ENCODE results near the gene SOX5. TPM values are rescaled to one million over a fixed set of nuclear protein-coding genes. Genes with fewer than 3 reads are reported as not detected.

Gene SOX5
- total and polyA plus RNA-seq, 12 donors = 0.17 to 4.3 (median 2.4) TPM

- Histone ChIP-seq H3K9me3 (no peaks in the 10 kb centered on the region), H3K4me3 (no peak overlapping the region), H3K27me3 (no peaks in the 10 kb centered on the region), H3K36me3 (no peaks in the 10 kb centered on the region), H3K4me1 (no peaks in the 10 kb centered on the region), H3K27ac (no peak overlapping the region)
- 76 to 78% methylated on average over 1 of the region's 1 CpG for WGBS, 2 donors
- TF ChIP-seq CTCF (IDR thresholded peaks at IDR 0.05) = no peak
- ATAC-seq (no peak), DNase-seq (no peak)
- intact Hi-C loops (cut with DNase I) = no loop called here
These were observed 397.1 kb downstream of the SOX5 start for GRCh38 chr12:23552417-23552816.

- WGBS, 2 donors = 94 to 98% methylated on average over 2 of the region's 2 CpGs
- no peak for TF ChIP-seq CTCF (IDR thresholded peaks at IDR 0.05)
- DNase-seq (no peak), ATAC-seq (no peak)
- Histone ChIP-seq H3K4me1 (no peaks in the 10 kb centered on the region), H3K27ac (no peak overlapping the region), H3K36me3 (no peaks in the 10 kb centered on the region), H3K27me3 (no peaks in the 10 kb centered on the region), H3K4me3 (no peak overlapping the region), H3K9me3 (no peaks in the 10 kb centered on the region)
- intact Hi-C loops (cut with DNase I) = no loop called here
These were observed 398.7 kb downstream of the SOX5 start for GRCh38 chr12:23550753-23551152.

GRCh38 chr12:23548742-23549141, 400.7 kb downstream of the SOX5 start:
- TF ChIP-seq CTCF (IDR thresholded peaks at IDR 0.05) = no peak
- Histone ChIP-seq H3K4me3 (no peak overlapping the region), H3K27ac (no peak overlapping the region), H3K27me3 (no peaks in the 10 kb centered on the region), H3K9me3 (no peaks in the 10 kb centered on the region), H3K4me1 (no peaks in the 10 kb centered on the region), H3K36me3 (no peaks in the 10 kb centered on the region)
- DNase-seq (no peak), ATAC-seq (no peak)
- intact Hi-C loops (cut with DNase I) = no loop called here

- Histone ChIP-seq H3K36me3 (no peaks in the 10 kb centered on the region), H3K27ac (no peak overlapping the region), H3K27me3 (no peaks in the 10 kb centered on the region), H3K4me1 (no peaks in the 10 kb centered on the region), H3K4me3 (no peak overlapping the region), H3K9me3 (no peaks in the 10 kb centered on the region)
- WGBS, 2 donors = 82 to 85% methylated on average over 4 of the region's 4 CpGs
- ATAC-seq = no peak
- DNase-seq = no peak
- intact Hi-C loops (cut with DNase I) = no loop called here
- no peak for TF ChIP-seq CTCF (IDR thresholded peaks at IDR 0.05)
These were observed 402.7 kb downstream of the SOX5 start for GRCh38 chr12:23546756-23547155.

- no peak for TF ChIP-seq CTCF (IDR thresholded peaks at IDR 0.05)
- Histone ChIP-seq H3K9me3 (no peaks in the 10 kb centered on the region), H3K27ac (no peak overlapping the region), H3K36me3 (no peaks in the 10 kb centered on the region), H3K4me3 (no peak overlapping the region), H3K4me1 (no peaks in the 10 kb centered on the region), H3K27me3 (no peaks in the 10 kb centered on the region)
- ATAC-seq = no peak
- intact Hi-C loops (cut with DNase I) = no loop called here
- WGBS, 2 donors = 87 to 89% methylated on average over 1 of the region's 1 CpG
- no peak for DNase-seq
These were observed 405.7 kb downstream of the SOX5 start for GRCh38 chr12:23543767-23544166.

Data from heart right ventricle (tissue), 16 donors.